Hippocampal formation (tissue), 2 donors: ENCODE data around the gene AGXT.

Experiments
- DNase-seq, 2 donors: peaks; one replicate each; lab custom pipeline; 2025; lab: John Stamatoyannopoulos, UW

Gene AGXT

DNA sequence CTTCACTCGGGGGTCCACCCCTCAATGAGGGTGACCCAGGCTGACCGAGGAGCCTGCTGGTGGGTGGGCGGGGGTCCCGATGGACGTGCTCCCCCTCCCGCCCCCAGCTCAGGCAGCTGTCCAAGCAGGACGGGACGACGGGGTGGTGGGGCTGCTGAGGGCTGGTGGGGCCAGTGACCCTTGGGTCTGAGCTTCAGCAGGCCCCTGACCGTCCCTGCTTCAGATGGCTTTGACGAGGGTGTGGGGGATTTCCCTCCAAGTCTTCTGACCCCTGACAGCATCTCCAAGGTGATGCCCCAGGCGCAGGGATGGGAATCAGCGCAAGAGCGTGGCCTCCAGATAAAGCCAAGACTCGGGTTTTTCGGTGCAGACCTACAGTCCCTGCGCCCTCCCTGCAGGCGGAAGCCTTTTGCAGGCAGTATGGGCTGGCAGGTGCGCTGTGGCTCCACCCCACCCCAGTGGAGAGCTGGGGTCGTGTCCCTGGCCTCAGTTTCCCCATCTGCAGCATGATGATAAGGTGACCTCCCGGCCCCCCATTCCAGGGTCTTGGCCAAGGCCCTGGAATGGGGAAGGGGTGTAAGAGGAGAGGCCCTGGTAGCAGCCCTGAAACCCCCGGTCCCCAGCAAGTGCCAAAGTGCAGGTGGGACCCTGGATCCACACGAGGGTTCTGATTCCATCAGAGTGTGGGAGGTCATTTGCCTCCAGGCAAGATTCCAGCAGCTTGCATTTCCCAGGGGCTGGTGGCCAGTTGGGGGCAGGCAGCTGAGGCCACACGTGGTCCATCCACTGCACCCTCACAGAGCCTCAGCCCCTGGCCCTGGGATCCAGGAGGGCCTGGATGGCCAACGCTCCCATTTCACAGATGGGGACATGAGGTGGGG, 46.3 kb downstream of the AGXT start:
- no peak for DNase-seq

DNA sequence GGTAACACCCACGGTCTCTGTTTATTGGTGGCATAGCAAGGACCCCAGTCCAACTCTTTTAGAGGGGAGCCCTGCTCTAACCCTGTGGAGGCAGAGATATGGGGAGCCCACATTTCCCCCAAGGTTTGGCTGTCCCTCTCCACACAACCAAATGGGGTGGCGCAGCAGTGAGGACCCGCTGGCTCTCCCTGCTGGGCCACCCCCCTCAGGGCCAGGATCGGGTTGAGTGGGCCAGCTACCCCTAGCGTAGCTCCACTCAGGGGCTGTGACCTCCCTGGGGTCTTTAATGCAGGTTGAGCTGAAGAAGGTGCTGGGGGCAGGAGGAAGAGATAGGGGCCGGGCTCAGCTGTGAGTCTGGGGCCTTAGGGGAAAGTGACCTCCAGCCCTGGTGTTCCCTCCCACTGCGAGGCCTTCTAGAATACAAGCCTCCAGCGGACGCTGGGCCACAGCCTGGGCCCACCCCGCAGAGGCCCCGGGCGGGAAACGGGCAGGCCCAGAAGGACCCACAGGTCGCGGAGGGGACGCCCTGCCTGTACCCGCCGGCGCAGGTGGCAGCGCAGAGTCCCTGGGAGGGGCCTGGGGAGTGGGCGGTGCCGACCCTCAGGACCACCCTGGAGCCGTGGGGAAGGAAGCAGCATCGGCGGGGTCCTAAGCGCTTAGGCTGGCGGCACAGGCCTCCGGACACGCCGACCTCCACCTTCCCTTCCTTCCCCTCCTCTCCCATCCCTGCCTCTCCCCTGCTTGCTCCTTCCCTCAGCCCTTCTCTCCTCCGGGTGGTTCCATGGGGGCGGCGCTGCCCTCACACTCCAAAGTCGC, 47.1 kb downstream of the AGXT start:
- no peak for DNase-seq

DNA sequence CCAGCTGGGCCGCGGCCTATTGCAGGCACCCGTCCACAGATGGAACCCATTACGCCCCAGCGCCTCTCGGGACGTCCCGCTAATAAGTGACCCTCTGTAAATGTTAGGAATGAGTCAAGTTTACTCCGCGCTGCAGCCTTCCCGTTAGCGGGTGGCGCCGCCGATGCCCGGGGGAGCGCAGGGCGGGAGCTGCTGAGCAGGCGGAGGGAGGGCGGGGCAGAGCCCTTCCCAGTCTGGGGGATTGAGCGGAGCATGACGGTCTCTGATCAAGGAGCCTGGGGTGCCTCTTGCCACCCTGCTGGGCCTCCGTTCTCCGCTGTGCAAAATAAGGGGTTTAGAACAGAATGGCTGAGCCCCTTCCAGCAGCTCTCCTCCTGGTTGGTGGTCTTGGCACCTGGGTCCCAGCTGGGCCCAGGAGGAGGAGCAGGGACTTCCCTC, 48.0 kb downstream of the AGXT start:
- no peak for DNase-seq

DNA sequence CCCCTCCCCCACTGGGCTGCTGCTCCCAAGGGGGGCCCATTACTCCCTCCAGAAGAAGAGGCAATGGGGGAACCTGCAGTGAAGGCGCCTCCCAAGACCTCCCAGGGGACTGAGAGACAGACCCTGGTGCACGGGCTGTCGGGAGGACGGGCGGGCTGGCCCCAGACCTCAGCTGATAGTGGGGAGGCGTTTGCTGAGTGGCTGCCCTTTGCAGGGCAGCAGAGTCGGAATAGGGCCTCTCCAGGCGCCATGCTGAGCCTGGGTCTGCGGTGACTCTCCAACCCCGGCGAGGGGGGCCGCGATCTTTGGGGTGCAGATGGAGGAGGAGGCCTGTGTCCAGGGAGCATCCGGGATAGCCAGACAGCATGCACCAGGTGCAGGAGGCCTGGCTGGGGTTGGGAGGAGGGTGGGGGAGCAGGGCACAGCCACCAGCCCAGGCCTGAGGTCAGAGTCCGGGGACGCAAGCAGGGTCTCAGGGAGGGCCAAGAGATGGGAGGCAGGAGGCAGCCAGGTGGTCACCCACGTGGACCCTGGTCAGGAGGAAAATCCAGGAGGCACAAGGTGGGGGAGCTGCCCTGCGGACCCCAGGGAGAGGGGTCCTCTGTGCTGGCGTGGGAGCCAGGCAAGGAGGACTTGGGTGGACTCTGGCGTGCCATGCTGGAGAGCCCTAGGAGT, 48.5 kb downstream of the AGXT start:
- DNase-seq, result no peak

DNA sequence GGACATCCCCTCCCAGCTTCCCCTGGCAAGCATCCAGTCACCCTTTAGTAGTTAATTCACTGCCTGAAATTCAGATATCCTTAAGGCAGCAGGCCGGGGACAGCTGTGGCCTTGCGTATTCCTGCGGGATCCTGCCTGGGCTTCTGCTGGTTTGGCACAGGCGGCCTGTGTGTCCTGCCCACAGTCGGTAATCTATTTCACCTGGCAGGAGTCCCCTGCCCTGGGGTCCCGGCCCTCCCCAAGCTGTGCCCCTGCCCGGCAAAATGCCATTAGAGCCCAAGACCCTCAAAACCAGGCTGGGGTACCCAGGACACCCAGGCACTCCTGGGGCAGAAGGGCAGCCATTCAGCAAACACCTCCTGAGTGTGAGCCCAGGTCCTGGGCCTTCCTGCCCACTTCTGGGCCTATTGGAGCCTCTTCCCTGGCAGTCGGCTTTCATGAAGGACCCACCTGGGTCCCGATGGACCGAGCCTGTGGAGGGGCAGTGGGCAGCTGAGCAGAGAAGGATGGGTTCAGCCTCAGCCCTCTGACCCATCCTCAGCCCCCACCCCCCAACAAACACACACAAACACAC, 49.1 kb downstream of the AGXT start:
- no peak for DNase-seq

DNA sequence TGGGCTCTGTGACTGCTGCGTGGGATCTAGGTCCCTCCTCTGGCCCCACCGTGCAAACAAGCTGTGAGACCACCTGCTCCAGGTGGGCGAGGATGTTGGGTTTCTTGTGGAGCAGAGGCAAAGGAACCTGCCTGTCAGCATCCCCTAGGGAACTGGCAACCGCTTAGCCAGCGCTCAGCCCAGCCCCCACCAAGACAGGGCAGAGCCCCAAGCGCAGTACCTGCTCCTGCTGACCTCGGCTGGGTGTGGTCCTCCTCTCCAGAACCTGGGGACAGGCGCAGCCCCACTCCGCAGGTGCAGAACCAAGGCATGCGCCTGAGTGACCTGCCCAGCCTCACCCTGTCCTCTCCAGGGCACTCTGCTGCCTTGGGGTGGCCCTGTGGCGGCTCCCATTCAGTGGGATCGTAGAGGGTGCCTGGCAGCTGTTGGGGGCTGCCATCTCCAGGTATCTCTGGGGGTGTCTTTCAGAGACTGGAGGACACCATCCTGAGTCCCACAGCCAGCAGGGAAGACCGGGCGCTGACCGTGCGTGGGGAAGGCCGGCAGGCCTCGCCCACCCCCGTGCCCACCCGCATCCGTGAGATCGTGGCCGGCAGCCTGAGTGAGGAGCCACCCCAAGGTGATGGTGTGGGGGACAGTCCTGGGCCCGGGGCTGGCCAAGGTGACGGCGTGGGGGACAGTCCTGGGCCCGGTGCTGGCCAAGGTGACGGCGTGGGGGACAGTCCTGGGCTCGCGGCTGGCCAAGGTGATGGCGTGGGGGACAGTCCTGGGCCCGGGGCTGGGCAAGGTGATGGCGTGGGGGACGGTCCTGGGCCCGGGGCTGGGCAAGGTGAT, 49.9 kb downstream of the AGXT start:
- DNase-seq, result no peak

DNA sequence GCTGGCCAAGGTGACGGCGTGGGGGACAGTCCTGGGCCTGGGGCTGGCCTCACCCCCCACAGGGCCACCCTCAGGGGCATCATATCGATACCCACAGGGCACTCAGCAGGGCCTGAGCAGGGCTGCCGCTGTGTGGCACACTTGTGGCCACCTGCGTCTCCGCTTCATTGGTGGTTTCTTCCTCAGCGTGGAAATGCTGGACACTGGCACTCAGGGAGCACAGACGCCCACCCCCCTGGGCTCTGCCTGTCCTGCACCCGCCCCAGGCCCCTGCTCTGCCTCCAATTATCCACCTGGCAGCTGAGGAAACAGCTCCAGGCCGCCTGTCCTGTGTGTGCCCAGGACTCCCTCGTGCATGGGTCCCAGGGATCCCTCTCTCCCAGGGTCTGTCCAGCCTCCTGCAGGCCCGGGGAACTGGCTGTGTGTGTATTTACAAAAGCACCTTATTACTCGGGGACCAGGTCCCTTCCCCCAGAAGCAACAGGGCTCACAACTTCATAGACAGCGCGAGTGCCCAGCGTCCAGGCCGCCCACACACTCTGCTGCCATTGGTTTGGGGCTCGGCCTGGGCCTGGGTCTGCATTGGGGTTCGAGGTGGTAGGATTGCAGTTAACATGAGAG, 50.6 kb downstream of the AGXT start:
- no peak for DNase-seq

DNA sequence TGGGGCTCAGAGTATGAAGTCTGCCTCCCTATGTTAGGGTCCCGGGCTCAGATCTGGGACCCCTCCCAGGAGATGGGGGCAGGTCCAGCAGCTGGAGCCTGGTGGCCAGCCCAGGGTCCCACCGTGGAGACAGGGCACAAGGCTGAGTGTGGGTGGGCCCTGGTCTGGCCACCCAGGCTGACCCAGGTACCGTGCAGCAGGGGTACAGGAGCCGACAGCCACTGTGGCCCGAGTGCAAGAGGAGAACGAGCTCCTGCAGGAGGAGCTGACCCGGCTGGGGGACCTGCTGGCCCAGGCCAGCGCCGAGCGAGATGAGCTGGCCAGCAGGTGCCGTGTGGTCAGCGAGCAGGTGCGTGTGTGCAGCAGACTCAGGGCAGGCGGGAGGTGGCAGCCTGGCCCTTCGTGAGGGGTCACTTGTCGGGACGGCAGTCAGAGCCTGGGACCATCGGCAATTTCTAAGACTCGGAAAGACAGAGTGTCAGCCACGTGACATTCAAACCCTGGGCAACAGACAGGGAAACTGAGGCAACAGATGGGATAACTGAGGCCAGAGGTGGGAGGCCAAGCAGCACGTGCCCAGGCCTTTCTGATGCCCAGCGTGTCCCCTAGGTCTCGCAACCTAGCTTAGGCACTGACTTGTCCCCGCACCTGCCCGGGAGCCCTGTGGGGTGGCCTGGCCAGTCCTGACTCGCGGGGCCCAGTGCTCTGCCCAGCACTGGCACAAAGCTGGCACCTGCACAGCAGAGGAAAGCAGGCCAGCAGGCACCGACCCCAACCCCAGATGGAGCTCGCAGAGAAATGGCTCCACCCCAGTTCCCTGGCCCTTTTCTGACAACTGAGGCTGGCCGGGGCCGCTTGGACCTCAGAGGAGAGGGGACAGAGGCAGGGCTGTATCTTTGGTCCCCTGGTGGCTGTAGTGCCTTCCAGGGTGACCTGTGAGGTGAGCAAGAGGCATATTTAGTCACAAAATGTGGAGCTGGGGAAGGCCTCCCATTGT, 51.5 kb downstream of the AGXT start:
- no peak for DNase-seq

DNA sequence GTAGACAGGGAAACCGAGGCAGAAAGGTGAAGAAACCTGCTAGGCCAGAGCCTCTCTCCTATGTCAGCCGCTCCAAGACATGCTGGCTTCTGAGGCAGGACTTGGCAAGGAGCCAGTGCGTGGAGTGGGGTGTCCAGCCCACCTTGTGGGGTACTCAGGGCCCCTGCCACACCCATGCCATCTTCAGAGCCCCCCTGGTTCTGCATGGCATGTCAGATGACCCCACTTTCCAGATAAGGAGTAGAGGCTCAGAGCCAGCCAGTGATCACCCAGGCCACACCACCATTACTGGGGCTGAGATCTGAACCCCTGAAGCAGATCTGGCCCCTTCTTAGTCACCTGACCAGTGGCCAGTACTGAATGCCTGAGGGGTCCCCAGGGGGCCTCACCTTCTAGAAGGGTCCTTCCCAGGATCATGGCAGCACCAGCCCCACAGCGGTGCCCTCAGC, 52.2 kb downstream of the AGXT start:
- DNase-seq, result no peak

DNA sequence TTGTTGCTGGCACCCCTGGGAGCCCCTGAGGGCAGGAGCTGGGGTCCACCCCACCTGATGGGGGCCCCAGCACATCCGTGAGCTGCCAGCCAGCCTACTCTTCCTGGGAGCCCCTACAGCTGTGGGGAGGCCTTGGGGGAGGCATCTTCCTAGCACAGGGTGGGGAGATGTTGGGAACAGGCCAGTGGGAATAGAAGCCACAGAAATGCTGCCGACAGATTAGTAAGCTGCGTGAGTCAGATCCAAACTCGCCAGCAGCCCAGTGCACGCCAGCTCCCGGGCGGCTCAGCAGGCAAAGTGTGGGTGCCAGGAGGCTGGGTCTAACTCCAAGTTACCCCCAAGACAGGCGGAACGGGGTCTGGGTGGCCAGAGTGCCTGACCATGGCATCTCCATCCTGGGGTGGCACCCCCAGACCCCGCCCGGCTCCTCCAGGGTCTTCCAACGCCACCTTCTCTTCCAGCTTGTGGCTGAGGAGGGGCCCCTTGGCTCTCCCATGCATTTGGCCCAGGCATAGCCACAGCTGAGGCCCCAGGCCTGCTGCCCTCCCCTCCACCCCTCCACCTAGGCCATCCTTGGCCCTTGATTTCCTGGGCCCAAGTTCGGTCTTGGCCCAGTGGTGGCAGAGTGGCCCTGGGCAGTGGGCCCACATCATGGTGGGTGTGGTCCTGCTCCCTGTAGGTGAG, 52.8 kb downstream of the AGXT start:
- no peak for DNase-seq

DNA sequence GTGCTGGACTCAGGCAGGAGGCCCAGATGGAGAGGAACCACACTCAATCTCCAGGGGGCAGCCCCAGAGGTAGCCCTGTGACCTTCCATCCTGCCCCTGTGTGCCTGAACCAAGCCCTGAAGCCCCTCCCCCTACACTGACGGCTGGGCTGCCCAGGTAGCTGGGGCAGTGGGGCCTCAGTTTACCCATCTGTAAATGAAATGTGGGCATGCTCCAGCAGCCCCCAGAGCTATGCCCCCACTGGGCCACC, 53.3 kb downstream of the AGXT start:
- no peak for DNase-seq

DNA sequence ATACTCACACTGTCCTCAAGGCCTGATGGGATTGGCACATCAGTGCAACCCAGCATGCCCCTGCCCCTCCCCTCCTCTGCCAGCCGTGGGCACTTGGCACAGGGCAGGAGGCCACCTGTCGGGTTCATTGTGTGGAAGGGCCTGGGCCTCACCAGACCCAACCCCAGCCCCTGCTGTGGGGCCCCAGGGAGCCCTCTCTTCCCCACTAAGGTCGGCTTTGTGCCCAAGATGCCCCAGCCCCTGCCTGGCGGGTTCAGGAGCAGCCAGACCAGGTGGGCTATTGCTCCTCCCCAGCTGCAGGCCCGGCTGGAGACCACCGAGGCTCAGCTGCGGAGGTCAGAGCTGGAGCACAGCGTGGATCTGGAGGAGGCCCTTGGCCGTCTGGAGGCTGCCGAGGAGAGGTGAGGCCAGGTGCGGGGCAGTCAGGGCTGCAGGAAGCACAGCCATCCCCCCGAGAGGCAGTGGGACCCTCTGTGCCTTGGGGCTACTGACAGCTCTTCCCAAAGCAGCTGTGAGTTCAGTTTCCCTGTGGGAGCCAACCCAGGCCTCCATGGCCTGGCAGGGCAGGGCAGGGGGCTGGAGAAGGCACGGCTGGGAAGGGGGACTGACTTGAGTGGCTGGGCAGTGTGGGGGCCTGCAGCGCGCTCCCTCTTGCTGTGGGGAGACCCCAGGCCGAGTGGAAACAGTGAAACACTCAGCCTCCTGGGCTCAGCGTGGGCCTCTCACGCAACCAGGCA, 53.8 kb downstream of the AGXT start:
- no peak for DNase-seq

DNA sequence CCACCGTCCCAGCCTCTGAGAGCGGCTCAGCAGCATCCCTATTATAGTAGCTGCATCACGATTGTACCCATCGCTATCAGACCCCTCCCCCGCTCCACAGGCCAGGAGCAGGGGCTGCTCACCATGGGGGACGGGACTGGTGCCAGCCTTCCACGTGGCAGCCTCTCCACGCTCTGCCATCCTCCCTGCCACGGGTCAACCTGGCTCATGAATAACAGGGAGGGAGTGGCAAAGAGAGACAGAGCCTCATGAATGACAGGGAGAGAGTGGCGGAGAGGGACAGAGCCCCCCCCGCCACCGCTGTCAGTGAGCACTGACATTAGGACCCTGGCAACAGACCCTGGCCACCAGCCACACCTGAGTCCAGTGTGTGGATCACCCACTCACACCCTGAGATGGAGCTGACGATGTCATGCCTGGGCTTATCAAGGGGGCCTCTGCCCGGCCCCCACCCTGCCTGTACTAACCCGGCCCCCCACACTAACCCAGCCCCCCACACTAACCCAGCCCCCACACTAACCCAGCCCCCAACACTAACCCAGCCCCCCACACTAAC, 54.4 kb downstream of the AGXT start:
- no peak for DNase-seq

DNA sequence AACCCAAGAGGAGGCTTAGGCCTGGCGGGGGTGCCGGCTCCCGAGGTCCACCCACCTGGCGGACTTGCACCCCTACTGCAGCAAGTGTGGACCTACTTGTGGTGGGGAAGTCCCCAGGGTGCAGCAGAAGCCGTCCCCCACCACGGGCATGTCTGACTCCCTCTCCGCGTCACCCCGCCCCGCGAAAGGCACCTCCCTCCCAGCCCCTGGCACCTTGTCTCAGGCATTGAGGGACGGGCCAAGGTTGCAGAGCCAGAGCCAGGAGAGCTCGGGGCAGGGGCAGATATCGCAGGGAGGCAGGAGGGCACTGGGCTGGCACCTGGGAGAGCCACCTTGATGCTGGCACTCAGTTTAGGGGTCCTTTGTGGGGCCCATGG, 56.6 kb downstream of the AGXT start:
- no peak for DNase-seq

DNA sequence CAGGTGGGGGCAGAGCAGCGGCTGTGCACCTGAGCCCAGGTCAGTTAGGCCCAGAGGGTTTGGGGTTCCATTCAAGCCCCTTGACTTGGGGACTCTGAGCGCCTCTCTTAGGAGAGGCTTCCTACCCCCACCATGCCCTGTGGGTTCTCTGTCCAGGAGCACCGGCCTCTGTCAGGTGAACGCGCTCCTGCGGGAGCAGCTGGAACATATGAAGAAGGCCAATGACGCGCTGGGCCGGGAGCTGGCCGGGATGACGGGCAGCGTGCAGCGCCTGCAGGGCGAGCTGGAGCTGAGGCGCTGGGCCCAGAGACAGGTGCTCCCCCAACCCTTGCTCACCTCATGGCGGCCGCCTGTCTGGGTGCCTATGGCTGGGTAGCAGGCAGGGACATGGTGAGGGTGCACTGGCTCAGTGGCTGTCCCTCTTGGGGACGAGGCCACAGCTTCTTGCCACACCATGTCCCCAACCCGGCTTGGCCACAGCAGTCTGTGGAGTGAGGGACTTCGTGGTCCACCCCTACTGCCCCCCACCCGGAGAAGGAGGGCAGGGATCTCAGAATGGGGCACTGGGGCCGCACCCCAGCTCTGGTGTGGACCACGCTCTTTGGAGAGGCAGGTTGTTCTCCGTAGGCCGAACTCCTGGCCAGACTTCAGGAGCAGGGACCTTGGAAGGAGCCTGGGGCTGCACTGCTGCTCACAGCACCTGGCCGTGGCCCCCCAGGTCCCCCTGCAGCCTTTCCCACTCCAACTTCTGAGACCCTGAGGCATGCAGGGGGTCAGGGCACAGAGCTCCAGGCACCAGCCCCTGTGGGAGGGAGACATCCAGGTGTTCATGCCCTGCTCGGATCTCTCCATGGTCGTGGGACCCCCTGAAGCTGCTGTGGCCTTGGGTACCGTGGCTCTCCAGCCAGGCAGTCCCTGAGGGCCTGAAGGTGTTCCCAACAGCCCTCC, 57.2 kb downstream of the AGXT start:
- DNase-seq, result no peak

DNA sequence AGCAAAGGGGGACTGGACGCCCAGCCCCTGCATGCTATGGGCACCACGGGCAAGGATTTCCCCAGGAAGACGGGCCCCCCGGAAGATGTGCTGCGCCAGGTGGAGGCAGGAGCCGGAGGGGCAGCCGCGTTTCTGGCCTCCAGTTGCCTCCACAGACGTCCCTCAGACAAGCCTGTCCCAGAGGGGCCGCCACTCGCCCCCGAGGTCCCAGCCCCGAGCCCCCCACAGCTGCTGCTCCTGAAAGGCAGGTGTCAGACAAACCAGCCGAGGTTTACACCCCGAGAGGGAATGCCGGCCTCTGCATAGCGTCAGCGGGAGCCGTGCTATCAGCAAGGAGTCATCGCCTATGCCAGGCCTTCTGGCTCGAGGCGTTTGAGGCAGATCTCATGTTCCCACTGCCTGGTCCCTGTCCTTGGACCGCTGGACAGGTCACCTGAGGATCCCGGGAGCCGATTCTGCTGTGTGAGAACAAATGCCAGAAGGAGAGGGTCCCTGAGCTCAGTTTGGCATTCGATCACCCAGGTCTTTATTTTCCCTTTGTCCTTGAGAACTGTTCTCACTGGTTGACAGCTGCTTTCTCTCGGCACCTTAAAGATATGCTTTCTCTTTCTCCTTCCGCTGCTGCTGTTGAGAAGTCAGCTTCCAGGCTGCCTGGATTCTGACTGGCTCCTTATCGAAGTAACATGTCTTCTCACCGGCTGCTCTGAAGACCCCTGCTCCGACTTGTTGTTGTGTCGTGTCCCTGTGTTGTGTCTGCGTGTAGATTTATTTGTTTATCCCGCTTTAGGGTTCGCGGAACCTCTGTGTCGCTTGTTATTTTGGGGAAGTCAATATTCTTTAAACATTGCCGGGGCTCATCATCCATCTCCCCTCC, 58.1 kb downstream of the AGXT start:
- DNase-seq, result no peak
